ENCODE results near the gene INTS1.
A peak's percentile ranks its signal among the peaks of the same experiment; 100 is the strongest.

The INTS1 gene

GRCh38 chr7:1542841-1543747 is 38.9 kb upstream of the INTS1 start:
- no peak for DNase-seq

GRCh38 chr7:1542329-1542728 is 38.1 kb upstream of the INTS1 start:
- DNase-seq: no peak

GRCh38 chr7:1541431-1542162 is 37.4 kb upstream of the INTS1 start:
- no peak for DNase-seq

GRCh38 chr7:1540776-1541271 is 36.6 kb upstream of the INTS1 start:
- no peak for DNase-seq

- DNase-seq: no peak
Measured at GRCh38 chr7:1539882-1540775, 35.9 kb upstream of the INTS1 start.

- DNase-seq: no peak
Measured at GRCh38 chr7:1539181-1539881, 35.1 kb upstream of the INTS1 start.

GRCh38 chr7:1538544-1539180 is 34.5 kb upstream of the INTS1 start:
- DNase-seq: no peak

- no peak for DNase-seq
Measured at GRCh38 chr7:1537535-1538412, 33.6 kb upstream of the INTS1 start.

- DNase-seq: no peak
Measured at GRCh38 chr7:1536743-1537534, 32.8 kb upstream of the INTS1 start.

- no peak for DNase-seq
Measured at GRCh38 chr7:1536455-1536742, 32.2 kb upstream of the INTS1 start.

GRCh38 chr7:1535701-1536454 is 31.7 kb upstream of the INTS1 start:
- DNase-seq: no peak

- DNase-seq: no peak
Measured at GRCh38 chr7:1535100-1535458, 30.9 kb upstream of the INTS1 start.

- no peak for DNase-seq
Measured at GRCh38 chr7:1534330-1535099, 30.3 kb upstream of the INTS1 start.

- DNase-seq: no peak
Measured at GRCh38 chr7:1533547-1534329, 29.5 kb upstream of the INTS1 start.

- DNase-seq: no peak
Measured at GRCh38 chr7:1533255-1533546, 29.0 kb upstream of the INTS1 start.

- peak; percentile 65 to 72 for DNase-seq
Measured at GRCh38 chr7:1532456-1533254, 28.5 kb upstream of the INTS1 start.

GRCh38 chr7:1531979-1532455 is 27.8 kb upstream of the INTS1 start:
- DNase-seq: no peak
